Mesenchymal stem cell (in vitro differentiated cells and primary cell): Measurements from ENCODE around the gene HOGA1.
"Not testable (repeated sequence)": the region's sequence is repeated elsewhere in the genome, so short reads cannot be mapped to it uniquely, and the experiment has no call there.

Source experiments
- DNase-seq: peaks from one replicate; pipeline ENCODE4 v3.0.0-alpha.2; 2013
- H2AFZ ChIP-seq: one replicate; pipeline ENCODE4 v1.6.1; 2013; ENCODE audit warnings: low read depth, mild to moderate bottlenecking, control low read depth, inconsistent platforms, low read length, moderate library complexity
- H2AK5ac ChIP-seq: 2 replicates; pipeline ENCODE4 v1.6.1; 2013; ENCODE audit warnings: low read length, moderate library complexity, mild to moderate bottlenecking, inconsistent platforms; ENCODE audit not compliant: severe bottlenecking
- H2BK120ac ChIP-seq: one replicate; pipeline ENCODE4 v1.6.1; 2013; ENCODE audit warnings: low read depth, mild to moderate bottlenecking, inconsistent platforms, low read length, moderate library complexity
- H2BK12ac ChIP-seq, 2 experiments: one replicate each; pipeline ENCODE4 v1.6.1; 2013; ENCODE audit warnings: inconsistent platforms in 2 of 2, low read length in 2 of 2, mild to moderate bottlenecking in 2 of 2, moderate library complexity in 2 of 2, control low read depth in 1 of 2
- H2BK15ac ChIP-seq: one replicate; pipeline ENCODE4 v1.6.1; 2013; ENCODE audit warnings: mild to moderate bottlenecking, low read depth, inconsistent platforms; ENCODE audit not compliant: poor library complexity, severe bottlenecking
- H2BK5ac ChIP-seq: 2 replicates; pipeline ENCODE4 v1.6.1; 2013; ENCODE audit warnings: low read depth, mild to moderate bottlenecking, low read length, control low read depth, inconsistent platforms; ENCODE audit not compliant: poor library complexity, severe bottlenecking
- H3K14ac ChIP-seq, 2 experiments: one replicate each; pipeline ENCODE4 v1.6.1; 2013; ENCODE audit warnings: inconsistent platforms in 2 of 2, low read length in 2 of 2, control low read depth in 1 of 2, mild to moderate bottlenecking in 1 of 2, moderate library complexity in 1 of 2
- H3K18ac ChIP-seq, 2 experiments: one replicate each; pipeline ENCODE4 v1.6.1; 2013; ENCODE audit warnings: inconsistent platforms in 2 of 2, low read length in 2 of 2, control low read depth in 1 of 2, low read depth in 1 of 2, mild to moderate bottlenecking in 1 of 2
- H3K23ac ChIP-seq, 2 experiments: one replicate each; pipeline ENCODE4 v1.6.1; 2013; ENCODE audit warnings: inconsistent platforms in 2 of 2, low read length in 2 of 2, mild to moderate bottlenecking in 2 of 2, moderate library complexity in 2 of 2, control low read depth in 1 of 2
- H3K27ac ChIP-seq: 2 replicates; pipeline ENCODE4 v1.5.1; 2013; ENCODE audit warnings: mild to moderate bottlenecking, moderate library complexity, low read length, control low read depth, inconsistent platforms; ENCODE audit not compliant: poor library complexity, severe bottlenecking
- H3K27me3 ChIP-seq, 2 experiments: 2 replicates each; pipeline versions ENCODE4 v1.6.1 to v1.7.0; 2013; ENCODE audit warnings: low read length in 2 of 2, mild to moderate bottlenecking in 2 of 2, moderate library complexity in 2 of 2, control low read depth in 1 of 2, inconsistent platforms in 1 of 2; ENCODE audit not compliant: control insufficient read depth in 1 of 2, insufficient read depth in 1 of 2
- H3K36me3 ChIP-seq, 2 experiments: 2 replicates each; pipeline versions ENCODE4 v1.6.1 to v1.7.0; 2013; ENCODE audit warnings: low read length in 2 of 2, control low read depth in 1 of 2, inconsistent platforms in 1 of 2, low read depth in 1 of 2, mild to moderate bottlenecking in 1 of 2; ENCODE audit not compliant: insufficient read depth in 2 of 2, control insufficient read depth in 1 of 2
- H3K4ac ChIP-seq, 2 experiments: one replicate each; pipeline ENCODE4 v1.6.1; 2013; ENCODE audit warnings: inconsistent platforms in 2 of 2, low read length in 2 of 2, mild to moderate bottlenecking in 2 of 2, moderate library complexity in 2 of 2, control low read depth in 1 of 2, low read depth in 1 of 2
- H3K4me1 ChIP-seq: 2 replicates; pipeline ENCODE4 v1.6.1; 2013; ENCODE audit warnings: low read depth, low read length, control low read depth; ENCODE audit not compliant: control insufficient read depth, insufficient read depth
- H3K4me2 ChIP-seq: 2 replicates; pipeline ENCODE4 v1.6.1; 2013; ENCODE audit warnings: low read length, mild to moderate bottlenecking, inconsistent platforms; ENCODE audit not compliant: poor library complexity, severe bottlenecking
- H3K4me3 ChIP-seq, 2 experiments: 2 replicates each; pipeline versions ENCODE4 v1.5.1 to v1.7.0; 2013; ENCODE audit warnings: low read length in 2 of 2, mild to moderate bottlenecking in 2 of 2, control low read depth in 1 of 2, low read depth in 1 of 2; ENCODE audit not compliant: insufficient read depth in 1 of 2
- H3K79me1 ChIP-seq: replicated peaks from 2 replicates; pipeline ENCODE4 v1.6.1; 2013; ENCODE audit warnings: mild to moderate bottlenecking, control low read depth, low read length, inconsistent platforms; ENCODE audit not compliant: poor library complexity, severe bottlenecking
- H3K9ac ChIP-seq: 2 replicates; pipeline ENCODE4 v1.7.0; 2013; ENCODE audit warnings: mild to moderate bottlenecking, low read length, moderate library complexity
- H3K9me3 ChIP-seq: 2 replicates; pipeline ENCODE4 v1.7.0; 2013; ENCODE audit warnings: mild to moderate bottlenecking, low read length; ENCODE audit not compliant: control insufficient read depth
- H4K8ac ChIP-seq: one replicate; pipeline ENCODE4 v1.6.1; 2013; ENCODE audit warnings: inconsistent platforms, mild to moderate bottlenecking, low read length, moderate library complexity
- H4K91ac ChIP-seq: one replicate; pipeline ENCODE4 v1.6.1; 2013; ENCODE audit warnings: mild to moderate bottlenecking, low read length, inconsistent platforms
- WGBS: methylation state at CpG from one replicate; pipeline ENCODE4 v1.1.7; 2013; ENCODE audit warnings: mixed read lengths; 5-methylcytosine and 5-hydroxymethylcytosine counted together

Gene HOGA1

DNA sequence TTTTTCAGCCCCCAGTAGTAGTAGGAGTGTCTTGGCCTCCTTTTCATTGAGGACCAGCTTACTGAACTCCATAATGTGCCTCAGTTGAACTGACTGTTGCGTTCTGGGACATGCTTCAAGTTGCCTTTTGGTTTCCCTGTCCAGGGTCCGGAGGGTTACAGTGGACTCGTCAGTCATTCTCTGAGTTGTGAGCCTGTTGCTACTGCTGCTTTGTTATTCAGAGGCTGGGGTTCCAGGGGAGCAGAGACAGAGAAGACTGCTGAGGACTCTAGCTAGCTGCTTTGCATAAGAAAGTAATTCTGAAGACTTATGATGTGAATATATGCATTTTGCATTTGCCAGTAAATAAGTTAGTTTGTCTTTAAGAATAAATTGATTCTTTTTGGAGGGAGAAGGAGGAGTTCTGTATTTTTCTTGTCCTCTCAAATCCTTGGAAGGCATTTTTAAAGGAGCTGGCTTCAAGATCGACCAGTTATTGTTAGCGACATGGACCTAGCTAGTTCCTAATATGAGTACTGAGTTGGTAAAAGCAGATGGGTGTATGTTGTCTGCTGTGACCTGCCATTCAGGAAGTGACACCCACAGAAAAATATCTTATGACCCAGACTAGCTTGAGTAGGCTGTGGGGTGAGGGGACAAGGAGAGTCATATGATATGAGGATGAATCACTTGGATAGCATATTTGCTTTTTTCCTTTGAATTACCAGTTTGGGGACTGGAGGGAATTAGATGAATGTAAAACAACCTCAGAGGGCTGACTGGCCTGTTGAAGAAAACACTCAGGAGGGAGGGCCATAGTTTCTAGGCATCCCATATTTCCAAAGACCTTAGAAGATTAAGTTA lies 64.6 kb downstream of the HOGA1 start:
- H3K4me3 ChIP-seq, result peak overlapping the region in 1 of 2 experiments; percentile 53
- 61% methylated on average over 5 of the region's 5 CpGs for WGBS
- H2BK15ac ChIP-seq, result no peak overlapping the region

DNA sequence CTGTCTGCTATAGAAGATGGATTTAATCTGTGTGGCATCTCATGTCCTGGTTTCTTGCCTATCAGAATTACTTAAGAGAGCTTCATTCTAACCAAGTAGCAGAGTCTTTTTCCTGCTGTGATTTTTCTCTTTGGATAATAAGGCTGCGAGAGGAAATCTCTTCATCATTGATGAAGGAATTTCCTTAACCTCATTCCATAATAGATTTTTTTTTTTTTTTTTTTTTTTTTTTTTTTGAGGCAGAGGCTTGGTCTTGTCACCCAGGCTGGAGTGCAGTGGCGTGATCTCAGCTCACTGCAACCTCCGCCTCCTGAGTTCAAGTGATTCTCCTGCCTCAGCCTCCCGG lies 65.2 kb downstream of the HOGA1 start:
- not testable (repeated sequence) for H3K9me3 ChIP-seq, H2BK12ac ChIP-seq, H3K14ac ChIP-seq, H2AFZ ChIP-seq, H3K4me3 ChIP-seq, H3K4me2 ChIP-seq, H4K8ac ChIP-seq, H3K4ac ChIP-seq, H3K23ac ChIP-seq, H4K91ac ChIP-seq, H3K27me3 ChIP-seq, H3K4me1 ChIP-seq, DNase-seq, H2BK120ac ChIP-seq, H3K18ac ChIP-seq, H2AK5ac ChIP-seq, H2BK5ac ChIP-seq, H2BK15ac ChIP-seq
- Histone ChIP-seq H3K27ac (peak overlapping the region; percentile 89), H3K36me3 (peaks cover 15 to 67% of the 10 kb centered on the region in 2 experiments), H3K9ac (peak overlapping the region; percentile 83), H3K79me1 (peaks cover 12% of the 10 kb centered on the region)
- 100% methylated on average over 1 of the region's 4 CpGs for WGBS

More for the DNA sequence above, 64.6 kb downstream of the HOGA1 start:
- Histone ChIP-seq H3K9me3 (no peaks in the 10 kb centered on the region), H3K9ac (peak overlapping the region; percentile 83), H3K27ac (peak overlapping the region; percentile 89), H2AFZ (no peak overlapping the region), H2AK5ac (peak overlapping the region; percentile 29), H2BK120ac (peak overlapping the region; percentile 29), H2BK12ac (peak overlapping the region; percentile 41 to 79), H3K14ac (peak overlapping the region in 1 of 2 experiments; percentile 61), H2BK5ac (no peak overlapping the region), H3K4me2 (no peak overlapping the region), H4K8ac (peak overlapping the region; percentile 4), H3K79me1 (peaks cover 11% of the 10 kb centered on the region), H3K4ac (peak overlapping the region; percentile 83 to 87), H3K27me3 (no peaks in the 10 kb centered on the region), H3K23ac (no peak overlapping the region), H4K91ac (peak overlapping the region; percentile 93), H3K4me1 (peaks cover 5% of the 10 kb centered on the region), H3K18ac (peak overlapping the region; percentile 91 to 94), H3K36me3 (peaks cover 19 to 66% of the 10 kb centered on the region in 2 experiments)
- peak; percentile 93 for DNase-seq

DNA sequence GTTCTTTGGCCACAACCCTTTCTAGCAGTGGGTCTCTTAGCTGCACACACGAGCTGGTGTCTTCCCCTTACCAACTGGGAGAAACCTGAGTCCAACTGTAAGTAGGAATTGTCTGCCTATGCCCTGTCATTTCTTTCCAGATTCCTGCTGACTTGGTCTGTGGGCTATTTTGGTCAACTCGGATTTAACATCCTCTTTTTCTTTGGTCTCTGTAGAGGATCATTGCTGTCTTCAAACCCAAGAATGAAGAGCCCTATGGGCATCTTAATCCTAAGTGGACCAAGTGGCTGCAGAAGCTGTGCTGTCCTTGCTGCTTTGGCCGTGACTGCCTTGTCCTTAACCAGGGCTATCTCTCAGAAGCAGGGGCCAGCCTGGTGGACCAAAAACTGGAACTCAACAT lies 66.5 kb downstream of the HOGA1 start:
- H3K4me3 ChIP-seq, result no peak overlapping the region
- H3K9ac ChIP-seq, result peak overlapping the region; percentile 20
- peaks cover 19 to 68% of the 10 kb centered on the region in 2 experiments for H3K36me3 ChIP-seq
- peaks cover 5% of the 10 kb centered on the region for H3K79me1 ChIP-seq
- H3K23ac ChIP-seq, result no peak overlapping the region
- no peak overlapping the region for H2BK5ac ChIP-seq
- no peak overlapping the region for H2BK12ac ChIP-seq
- no peak overlapping the region for H4K91ac ChIP-seq
- no peak overlapping the region for H3K4me2 ChIP-seq
- H2BK15ac ChIP-seq, result no peak overlapping the region
- H3K9me3 ChIP-seq, result no peaks in the 10 kb centered on the region
- H3K18ac ChIP-seq, result no peak overlapping the region
- no peak for DNase-seq
- H3K27ac ChIP-seq, result no peak overlapping the region
- no peak overlapping the region for H2AFZ ChIP-seq
- 97% methylated on average over 3 of the region's 3 CpGs for WGBS
- no peak overlapping the region for H2AK5ac ChIP-seq
- no peak overlapping the region for H3K14ac ChIP-seq
- H3K27me3 ChIP-seq, result no peaks in the 10 kb centered on the region
- H3K4ac ChIP-seq, result no peak overlapping the region
- H3K4me1 ChIP-seq, result peaks cover 5% of the 10 kb centered on the region
- H2BK120ac ChIP-seq, result no peak overlapping the region
- no peak overlapping the region for H4K8ac ChIP-seq

DNA sequence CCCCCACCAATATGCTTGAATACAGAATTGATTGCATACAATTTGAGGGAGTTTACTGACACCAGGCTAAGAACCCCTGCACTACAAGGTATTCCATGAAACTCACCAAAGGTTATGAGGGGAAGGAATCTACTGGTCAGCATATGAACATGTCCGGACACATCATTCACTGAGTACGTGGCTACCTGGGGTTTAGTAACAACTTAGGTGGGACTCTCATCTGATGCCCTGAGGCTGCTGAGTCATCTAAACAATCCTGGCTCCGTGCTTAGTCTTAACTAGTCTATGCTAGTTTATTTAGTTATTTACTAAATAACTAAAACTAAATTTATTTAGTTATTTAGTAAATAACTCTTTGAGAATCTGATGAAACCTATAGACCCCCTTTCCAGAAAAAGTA lies 67.6 kb downstream of the HOGA1 start:
- H3K4me1 ChIP-seq, result peaks cover 6% of the 10 kb centered on the region
- no peak overlapping the region for H2BK5ac ChIP-seq
- H3K23ac ChIP-seq, result no peak overlapping the region
- no peak overlapping the region for H2BK120ac ChIP-seq
- H3K27me3 ChIP-seq, result no peaks in the 10 kb centered on the region
- no peak overlapping the region for H3K14ac ChIP-seq
- H2AFZ ChIP-seq, result no peak overlapping the region
- no peak overlapping the region for H3K4ac ChIP-seq
- peaks cover 22 to 68% of the 10 kb centered on the region in 2 experiments for H3K36me3 ChIP-seq
- H3K18ac ChIP-seq, result no peak overlapping the region
- no peaks in the 10 kb centered on the region for H3K9me3 ChIP-seq
- H3K27ac ChIP-seq, result no peak overlapping the region
- H2BK15ac ChIP-seq, result no peak overlapping the region
- no peak overlapping the region for H4K8ac ChIP-seq
- H2AK5ac ChIP-seq, result no peak overlapping the region
- H3K79me1 ChIP-seq, result peaks cover 9% of the 10 kb centered on the region
- no peak overlapping the region for H3K4me2 ChIP-seq
- 85% methylated on average over 2 of the region's 3 CpGs for WGBS
- H4K91ac ChIP-seq, result no peak overlapping the region
- no peak overlapping the region for H3K4me3 ChIP-seq
- no peak overlapping the region for H3K9ac ChIP-seq
- no peak overlapping the region for H2BK12ac ChIP-seq
- peak; percentile 56 for DNase-seq
